ENCODE measurements around the gene GNAL.

GRCh38 chr18:11831921-11832320 is 142.9 kb downstream of the GNAL start:
- no peak for TF ChIP-seq CTCF (IDR thresholded peaks at IDR 0.05)
- no peak for TF ChIP-seq POLR2A (IDR thresholded peaks at IDR 0.05)

Data from testis (tissue), 2 donors.